Measurements from ENCODE around the gene RPL35.

RPL35 gene

GRCh38 chr9:124886461-124886860 is 24.7 kb upstream of the RPL35 start:
- CTCF ChIA-PET = interaction anchor here (0.6 to 1.3 kb wide), 2 partner anchors 8 to 10 kb away, joined by 3 to 6 read pairs; no protein-coding TSS in a partner anchor
- TF ChIP-seq, protein P1, sequence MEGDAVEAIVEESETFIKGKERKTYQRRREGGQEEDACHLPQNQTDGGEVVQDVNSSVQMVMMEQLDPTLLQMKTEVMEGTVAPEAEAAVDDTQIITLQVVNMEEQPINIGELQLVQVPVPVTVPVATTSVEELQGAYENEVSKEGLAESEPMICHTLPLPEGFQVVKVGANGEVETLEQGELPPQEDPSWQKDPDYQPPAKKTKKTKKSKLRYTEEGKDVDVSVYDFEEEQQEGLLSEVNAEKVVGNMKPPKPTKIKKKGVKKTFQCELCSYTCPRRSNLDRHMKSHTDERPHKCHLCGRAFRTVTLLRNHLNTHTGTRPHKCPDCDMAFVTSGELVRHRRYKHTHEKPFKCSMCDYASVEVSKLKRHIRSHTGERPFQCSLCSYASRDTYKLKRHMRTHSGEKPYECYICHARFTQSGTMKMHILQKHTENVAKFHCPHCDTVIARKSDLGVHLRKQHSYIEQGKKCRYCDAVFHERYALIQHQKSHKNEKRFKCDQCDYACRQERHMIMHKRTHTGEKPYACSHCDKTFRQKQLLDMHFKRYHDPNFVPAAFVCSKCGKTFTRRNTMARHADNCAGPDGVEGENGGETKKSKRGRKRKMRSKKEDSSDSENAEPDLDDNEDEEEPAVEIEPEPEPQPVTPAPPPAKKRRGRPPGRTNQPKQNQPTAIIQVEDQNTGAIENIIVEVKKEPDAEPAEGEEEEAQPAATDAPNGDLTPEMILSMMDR (IDR thresholded peaks at IDR 0.05; ENCODE audit: insufficient read depth, low read length, missing control alignments) = no peak
- POLR2A ChIA-PET = no interaction called here
- H3K4me3 ChIP-seq (ENCODE audit: low read depth, low read length) = no peak overlapping the region
- no peak for DNase-seq (ENCODE audit: low read depth, low spot score)

DNA sequence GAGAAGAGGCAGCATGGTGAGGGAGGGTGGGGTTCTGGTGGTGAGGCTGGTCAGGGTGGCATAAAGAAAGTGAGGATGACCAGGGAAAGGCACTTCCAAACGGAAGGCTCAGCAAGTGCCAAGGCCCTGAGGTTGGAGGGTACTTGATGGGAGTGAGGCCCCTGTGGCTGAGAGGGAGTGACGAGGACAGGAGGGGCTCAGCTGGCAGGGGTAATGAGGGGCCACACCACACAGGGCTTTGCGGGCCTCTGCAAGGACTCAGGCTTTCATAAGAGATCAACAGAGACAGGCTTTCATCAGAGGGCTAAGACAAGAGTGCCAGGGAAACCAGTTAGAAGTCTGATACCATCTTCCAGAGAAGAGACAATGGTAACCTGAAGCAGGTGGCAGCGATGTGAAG is 23.8 kb upstream of the RPL35 start:
- no peak overlapping the region for H3K4me3 ChIP-seq (ENCODE audit: low read depth, low read length)
- no peak for DNase-seq (ENCODE audit: low read depth, low spot score)
- TF ChIP-seq, protein P1 (IDR thresholded peaks at IDR 0.05; ENCODE audit: insufficient read depth, low read length, missing control alignments) = no peak
- POLR2A ChIA-PET = no interaction called here
- CTCF ChIA-PET = interaction anchor here (1.3 kb wide), 1 partner anchor 9 kb away, joined by 6 read pairs; no protein-coding TSS in a partner anchor

DNA sequence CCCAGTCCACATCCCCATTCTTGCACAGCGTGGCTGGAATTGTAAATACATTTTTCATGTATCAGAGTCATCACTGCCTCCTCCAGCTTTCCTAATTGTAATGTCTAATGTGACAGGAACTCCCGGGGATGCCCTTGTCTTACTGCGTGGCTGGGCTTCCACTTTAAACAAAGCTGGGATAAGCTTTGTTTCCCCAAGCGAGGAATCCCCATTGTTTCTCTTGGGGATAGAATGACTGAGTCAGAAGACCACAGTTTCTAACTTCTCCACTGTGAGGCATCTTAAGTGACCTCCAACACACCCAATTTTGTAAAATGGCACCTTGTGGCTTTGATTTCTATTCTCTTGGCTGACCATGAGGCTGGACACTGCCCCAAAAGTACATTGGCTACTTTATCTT is 22.6 kb upstream of the RPL35 start:
- ChIA-PET POLR2A (no interaction called here), CTCF (interaction anchor here (1.0 to 3.2 kb wide), 4 partner anchors 9 to 112 kb away, joined by 3 to 21 read pairs (median 4); partner anchors contain the start of gene WDR38)
- DNase-seq (ENCODE audit: low read depth, low spot score) = no peak
- H3K4me3 ChIP-seq (ENCODE audit: low read depth, low read length) = no peak overlapping the region
- TF ChIP-seq, protein P1 (IDR thresholded peaks at IDR 0.05; ENCODE audit: insufficient read depth, low read length, missing control alignments) = no peak

- POLR2A ChIA-PET = no interaction called here
- no peak overlapping the region for H3K4me3 ChIP-seq (ENCODE audit: low read depth, low read length)
- CTCF ChIA-PET = interaction anchor here (1.5 to 3.2 kb wide), 3 partner anchors 11 to 109 kb away, joined by 3 to 21 read pairs (median 4); no protein-coding TSS in a partner anchor
- TF ChIP-seq, protein P1 (IDR thresholded peaks at IDR 0.05; ENCODE audit: insufficient read depth, low read length, missing control alignments) = no peak
- DNase-seq (ENCODE audit: low read depth, low spot score) = no peak
Measured at GRCh38 chr9:124882231-124882630, 20.5 kb upstream of the RPL35 start.

GRCh38 chr9:124881138-124881743 is 19.5 kb upstream of the RPL35 start:
- POLR2A ChIA-PET = no interaction called here

DNA sequence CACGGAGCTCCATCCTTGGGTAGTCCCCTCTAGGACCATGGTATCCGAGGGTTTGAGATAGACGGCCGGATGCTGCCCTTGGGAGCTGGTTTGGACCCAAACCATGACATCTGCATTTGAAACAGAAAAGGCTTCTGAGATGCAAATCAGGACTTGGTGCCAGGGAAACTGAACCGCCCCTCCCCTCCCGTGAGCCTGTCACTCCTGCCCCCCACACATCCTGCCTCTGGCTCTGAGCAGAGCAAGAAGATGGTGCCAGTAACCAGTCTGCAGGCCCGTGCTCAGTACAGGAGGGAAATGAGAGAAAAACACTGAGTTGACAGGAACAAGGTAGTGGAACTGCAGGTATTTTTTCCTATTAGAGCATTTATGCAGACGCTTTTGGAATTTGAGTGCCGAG is 18.7 kb upstream of the RPL35 start:
- POLR2A ChIA-PET = no interaction called here
- CTCF ChIA-PET = interaction anchor here (0.8 to 1.8 kb wide), 5 partner anchors 11 to 47 kb away, joined by 3 to 6 read pairs (median 3); partner anchors contain the start of gene ARPC5L
- no peak for DNase-seq (ENCODE audit: low read depth, low spot score)
- TF ChIP-seq, protein P1 (IDR thresholded peaks at IDR 0.05; ENCODE audit: insufficient read depth, low read length, missing control alignments) = no peak
- no peak overlapping the region for H3K4me3 ChIP-seq (ENCODE audit: low read depth, low read length)

More at GRCh38 chr9:124881138-124881743, 19.5 kb upstream of the RPL35 start:
- no peak for DNase-seq (ENCODE audit: low read depth, low spot score)
- TF ChIP-seq, protein P1 (IDR thresholded peaks at IDR 0.05; ENCODE audit: insufficient read depth, low read length, missing control alignments) = no peak
- CTCF ChIA-PET = interaction anchor here (1.2 to 1.8 kb wide), 3 partner anchors 10 to 48 kb away, joined by 3 to 6 read pairs (median 3); no protein-coding TSS in a partner anchor
- H3K4me3 ChIP-seq (ENCODE audit: low read depth, low read length) = no peak overlapping the region
